Measurements from ENCODE around the gene WWTR1.

Gene WWTR1

DNA sequence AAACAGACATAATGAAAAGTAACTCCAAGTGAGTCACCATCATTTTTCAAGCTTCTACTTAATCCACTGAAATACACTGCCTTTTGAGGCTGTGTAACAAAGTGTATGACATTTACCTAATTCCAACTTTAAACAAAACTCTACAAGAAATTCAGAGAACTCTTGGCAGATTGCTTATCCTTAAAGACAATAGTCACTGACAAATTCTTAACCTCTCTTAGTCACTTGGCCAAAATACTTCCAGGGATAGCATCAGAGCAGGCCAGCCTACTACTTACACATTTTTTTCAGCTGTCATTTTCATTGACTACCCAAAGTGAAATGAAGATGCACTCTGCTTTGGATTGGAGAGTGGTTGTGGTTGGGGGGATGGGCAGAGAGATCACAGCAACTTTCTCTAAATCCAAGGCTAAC lies 3.6 kb downstream of the WWTR1 start:
- no peak for DNase-seq

DNA sequence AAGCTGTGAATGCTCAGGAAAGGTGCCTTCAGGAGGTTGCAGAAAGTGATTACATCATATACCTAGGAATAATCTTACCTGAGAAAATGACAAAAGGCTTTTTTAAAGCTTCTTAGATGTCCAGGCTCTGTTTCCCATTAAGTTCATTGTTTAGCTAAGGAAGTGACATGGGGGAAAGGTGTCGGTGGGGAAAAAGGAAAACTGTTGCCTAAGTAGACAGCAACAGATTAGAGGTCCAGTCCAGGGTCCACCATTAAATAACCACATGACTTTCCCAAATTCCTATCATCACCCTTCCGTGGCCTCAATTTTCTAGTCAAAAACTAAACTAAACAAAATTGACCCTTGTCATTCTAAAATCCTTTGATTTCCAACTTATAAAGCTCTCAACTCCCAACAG lies 4.3 kb downstream of the WWTR1 start:
- DNase-seq: no peak

DNA sequence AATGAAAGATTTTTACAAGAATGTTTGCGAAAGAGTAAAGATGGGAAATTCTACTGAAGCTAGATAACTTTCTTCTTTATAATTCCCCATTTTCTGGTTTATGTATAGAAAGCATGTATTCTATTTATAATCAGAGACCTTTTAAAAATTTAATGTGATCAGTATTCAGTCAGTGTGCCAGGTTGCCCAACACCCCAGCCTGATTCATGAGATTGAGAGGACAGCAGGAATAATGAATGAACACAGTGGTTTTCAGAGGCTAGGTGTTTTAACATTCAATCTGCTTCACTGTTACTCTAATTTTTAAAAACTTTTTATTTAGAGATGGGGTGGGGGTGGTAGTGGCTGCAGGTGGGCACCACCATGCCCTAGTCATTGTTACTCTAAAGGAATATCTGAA lies 4.7 kb downstream of the WWTR1 start:
- no peak for DNase-seq

DNA sequence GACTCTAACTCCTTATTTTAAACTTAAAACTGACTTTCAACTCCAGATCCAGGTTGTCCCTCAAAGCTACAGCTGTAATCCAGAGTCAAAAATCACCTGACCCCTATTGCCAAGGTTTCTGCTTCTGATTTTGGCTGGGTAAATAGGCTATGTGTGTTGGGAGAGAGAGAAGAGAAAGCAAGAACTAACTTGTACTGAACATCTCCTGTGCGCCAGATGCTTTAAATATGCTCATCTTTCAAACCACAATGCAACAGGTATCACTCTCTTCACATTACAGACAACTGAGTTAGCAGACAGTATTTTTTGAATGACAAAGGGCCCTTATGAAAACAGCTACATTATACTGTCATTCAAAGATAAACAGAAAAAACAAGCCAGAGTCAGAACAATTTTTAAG lies 7.0 kb downstream of the WWTR1 start:
- DNase-seq: no peak

DNA sequence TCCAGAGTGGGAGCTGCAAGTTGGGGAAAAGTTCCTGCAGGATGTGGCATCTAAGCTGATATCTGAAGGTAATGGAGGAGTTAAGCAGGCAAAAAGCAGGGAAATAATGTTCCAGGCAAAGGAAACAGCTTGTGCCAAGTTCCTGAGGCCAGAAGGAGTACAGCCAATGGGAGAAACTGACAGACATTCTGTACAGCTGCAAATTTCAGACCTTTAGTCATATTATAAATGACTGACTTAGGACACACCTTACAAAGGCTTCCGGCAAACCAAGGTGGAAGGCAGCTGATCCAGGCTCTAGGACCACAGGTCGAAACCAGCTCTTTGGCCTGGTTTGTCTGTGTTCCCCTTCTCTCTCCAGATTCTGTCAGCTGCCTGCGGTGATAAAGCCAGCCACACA lies 9.3 kb downstream of the WWTR1 start:
- no peak for DNase-seq

DNA sequence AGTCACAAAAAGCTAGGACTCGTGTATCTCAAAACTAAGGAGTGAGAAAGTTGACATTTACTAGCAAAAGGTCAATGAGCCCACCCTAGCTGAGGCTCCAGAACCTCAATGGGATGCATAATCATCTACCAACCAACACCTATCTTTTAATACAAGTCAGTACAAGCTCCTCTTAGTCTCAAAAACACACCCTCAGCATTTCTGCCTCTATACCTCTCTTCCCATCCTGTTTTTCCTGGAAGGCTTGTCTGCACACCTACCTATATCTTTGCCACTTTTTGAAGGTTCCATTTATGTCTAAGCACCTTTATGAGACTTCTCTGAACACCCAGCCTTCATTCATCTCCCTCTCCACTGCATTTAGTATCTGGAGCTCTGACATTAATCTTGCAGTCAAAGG lies 10.0 kb downstream of the WWTR1 start:
- no peak for DNase-seq

DNA sequence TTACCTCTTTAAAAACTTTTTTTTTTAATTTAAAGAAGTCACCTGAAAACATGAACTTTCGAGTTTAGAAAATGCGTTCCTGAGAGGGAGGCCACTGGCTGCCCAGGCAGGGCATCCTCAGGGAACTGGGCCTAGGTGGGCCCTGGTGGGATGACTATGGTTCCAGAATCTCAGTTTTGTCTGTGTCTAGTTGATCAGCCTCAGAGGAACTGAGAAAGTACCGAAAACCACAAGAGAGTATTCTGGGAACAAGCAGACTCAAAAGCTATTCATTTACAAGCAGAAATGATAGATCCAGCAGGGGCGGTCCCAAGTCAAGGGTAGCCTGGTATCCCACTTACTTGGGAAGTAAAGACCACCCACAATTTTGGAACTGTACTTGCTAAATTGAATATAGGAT lies 10.5 kb downstream of the WWTR1 start:
- no peak for DNase-seq

DNA sequence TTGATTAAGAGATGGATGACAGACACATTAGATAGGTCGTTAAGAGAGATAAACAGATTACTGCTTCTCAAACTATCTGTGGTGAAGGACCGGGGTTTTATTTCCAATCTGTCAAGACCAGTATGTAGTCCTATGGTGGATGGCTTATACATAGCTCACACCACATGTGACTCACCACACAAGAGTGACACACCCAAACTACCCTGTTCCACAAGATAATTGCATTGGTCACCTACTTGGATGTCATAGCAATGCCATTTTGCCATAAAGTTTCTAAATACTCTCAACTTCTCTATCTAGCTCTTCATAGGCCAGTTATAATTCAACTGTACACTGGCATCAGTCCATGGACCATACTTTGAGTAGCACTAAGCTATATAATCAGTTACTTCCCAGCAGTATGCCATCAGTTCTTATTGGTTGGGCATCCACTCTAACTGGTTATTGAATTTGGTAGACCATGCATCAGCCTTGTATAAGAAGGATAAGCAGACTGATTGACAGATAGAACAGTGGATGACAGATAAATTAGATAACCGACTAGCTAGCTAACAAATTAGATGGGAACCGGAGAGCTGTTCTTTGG lies 11.6 kb downstream of the WWTR1 start:
- DNase-seq: no peak

DNA sequence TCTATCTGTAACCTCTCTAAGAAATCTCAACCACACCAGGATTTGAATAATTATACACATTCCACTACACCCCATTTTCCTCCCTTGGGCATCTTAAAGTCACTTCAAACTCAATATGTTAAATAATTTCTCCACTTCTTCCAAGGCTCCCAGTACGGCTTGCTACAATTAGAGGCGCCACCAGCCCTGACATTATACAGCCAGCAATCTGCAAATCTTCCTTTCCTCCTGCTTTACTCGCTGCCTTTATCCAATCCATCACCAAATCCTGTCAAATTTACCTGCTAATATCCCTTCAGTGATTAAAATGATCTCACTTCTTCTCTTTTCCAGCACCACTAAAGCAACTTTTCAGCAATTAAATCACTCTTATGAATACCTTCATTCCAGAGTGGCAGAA lies 13.9 kb downstream of the WWTR1 start:
- no peak for DNase-seq

DNA sequence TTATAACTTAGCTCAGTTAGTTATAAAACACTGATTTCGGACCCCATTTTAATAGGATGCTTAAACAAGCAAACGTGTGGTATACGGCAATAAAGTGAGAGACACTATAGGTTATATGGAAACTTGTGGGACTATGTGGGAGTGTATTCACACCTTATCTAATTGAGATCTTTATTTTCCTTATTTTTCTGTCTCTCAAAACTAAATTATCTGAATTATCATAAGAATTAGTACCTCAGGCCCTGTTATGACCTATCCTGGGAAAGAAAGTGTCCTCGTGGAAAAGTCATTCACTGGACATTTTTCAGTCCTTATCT lies 14.4 kb downstream of the WWTR1 start:
- DNase-seq: no peak

DNA sequence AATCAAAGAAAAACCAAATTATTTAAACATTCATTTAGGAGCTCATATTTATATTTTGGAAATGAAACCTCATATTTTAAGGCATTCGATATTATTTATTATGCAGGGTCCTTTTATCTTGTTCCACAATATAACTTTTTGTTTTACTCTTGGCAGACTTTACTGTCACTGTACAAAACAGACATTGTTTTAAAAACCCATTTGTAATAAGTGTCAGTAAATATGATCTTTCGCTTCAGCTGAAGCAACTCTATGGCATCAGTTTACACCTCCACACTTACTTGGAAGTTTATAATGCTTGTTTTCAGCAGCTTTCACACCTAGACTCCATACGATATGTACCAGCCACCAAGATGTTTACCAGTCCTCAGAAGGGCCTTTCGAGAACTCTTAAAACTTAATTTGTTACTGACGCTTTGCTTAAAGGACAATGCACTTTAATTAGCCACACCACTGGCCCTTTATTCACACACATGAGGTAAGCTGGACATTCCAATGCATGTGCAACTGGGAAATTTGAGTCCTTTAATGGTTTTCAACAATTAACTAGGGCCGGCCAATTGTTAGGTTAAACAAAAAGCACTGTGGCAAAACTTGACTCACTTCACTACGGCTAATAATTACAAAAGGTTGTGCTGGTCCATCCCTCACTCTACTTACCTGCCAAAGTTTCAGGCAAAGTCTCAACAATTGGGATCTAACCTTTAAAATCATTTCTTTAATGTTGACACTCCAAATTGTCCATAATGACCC lies 16.7 kb downstream of the WWTR1 start:
- no peak for DNase-seq

DNA sequence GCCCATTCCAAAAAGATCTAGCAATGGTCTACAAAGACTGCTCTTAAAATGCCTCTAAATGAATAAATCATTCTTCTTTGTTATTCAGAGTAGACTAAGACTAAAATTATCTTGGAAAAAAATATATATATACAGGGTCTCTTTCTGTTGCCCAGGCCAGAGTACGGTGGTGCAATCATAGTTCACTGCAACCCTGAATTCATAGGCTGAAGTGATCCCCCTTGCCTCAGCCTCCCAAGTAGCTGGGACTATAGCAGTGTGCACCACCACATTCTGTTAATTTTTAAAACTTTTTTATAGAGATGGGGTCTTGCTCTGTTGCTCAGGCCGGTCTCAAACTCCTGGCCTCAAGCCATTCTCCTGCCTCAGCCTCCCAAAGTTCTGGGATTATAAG lies 18.7 kb downstream of the WWTR1 start:
- no peak for DNase-seq

DNA sequence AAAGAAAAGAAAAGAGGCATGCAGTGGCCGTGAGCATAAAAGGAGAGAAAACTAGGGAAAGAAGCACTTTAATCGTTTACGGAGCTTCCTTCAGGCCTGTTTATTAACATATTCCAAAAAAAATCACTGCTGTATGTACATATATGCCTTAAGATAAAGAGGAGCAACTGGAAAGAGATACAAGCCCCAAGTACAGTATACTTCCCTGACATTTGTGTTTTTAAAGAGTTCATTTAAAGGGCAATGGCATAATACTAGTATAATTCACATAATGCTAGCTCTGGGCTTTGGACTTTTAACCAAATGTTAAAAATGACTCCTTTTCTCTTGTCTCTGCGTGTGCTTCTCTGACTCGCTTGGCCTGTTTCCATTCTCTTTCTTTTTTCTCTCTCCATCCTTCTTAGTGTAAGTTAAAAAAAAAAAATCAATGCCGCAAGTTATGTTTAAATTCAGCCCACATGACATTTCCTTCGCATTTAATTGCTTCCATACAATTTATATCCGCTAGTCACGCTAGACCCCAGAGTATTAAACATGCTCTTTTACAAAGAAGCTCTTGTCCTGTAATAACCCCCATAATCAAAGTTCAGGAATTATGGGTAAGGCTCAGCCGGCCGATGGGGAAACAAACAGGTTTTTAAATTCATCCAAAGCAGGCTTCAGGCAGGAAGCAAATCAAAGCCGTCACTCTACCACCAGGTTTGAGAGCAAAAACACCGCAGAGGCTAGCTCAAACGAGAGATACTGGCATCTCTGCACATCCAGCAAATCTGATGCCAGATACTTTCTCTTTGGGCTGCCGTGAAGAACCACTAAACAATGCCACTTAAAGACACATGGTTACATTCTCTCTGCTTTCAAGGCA lies 19.4 kb downstream of the WWTR1 start:
- DNase-seq: no peak

DNA sequence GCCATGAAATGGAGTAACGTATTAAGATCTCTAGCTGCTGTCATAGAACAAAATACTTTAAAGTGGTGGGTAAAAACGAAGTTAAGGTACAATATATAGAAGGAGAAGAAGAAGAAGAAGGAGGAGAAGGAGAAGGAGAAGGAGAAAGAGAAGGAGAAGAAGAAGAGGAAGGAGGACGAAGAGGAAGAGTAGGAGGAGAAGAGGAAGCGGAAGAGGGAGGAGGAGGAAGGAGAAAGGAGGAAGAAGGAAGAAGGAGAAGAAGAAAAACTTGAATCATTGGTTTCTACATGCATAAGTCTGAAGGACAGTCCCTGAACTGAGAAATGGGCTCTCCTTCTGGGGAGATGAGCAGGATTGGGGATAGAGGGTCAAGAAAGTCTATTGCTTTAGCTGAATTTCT lies 22.4 kb downstream of the WWTR1 start:
- DNase-seq: no peak

DNA sequence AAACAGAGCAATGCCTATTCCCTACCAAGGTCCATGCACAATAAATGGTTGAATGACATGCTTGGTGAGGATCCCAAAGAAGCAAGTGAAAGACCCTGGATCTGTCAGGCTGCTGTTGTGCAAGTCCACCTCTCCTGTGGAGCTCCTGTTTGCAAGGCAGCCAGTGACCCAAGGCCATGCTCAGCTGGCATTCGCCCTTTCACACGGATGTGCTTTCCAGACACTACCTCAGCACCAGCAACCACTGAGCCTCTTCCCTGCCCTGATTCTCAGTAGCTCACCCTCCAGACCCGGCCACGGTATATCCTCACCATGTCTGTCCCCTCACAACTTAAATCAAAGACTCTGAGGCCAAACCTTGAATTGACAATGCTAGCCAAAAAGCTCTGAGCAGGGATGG lies 23.3 kb downstream of the WWTR1 start:
- DNase-seq: no peak

DNA sequence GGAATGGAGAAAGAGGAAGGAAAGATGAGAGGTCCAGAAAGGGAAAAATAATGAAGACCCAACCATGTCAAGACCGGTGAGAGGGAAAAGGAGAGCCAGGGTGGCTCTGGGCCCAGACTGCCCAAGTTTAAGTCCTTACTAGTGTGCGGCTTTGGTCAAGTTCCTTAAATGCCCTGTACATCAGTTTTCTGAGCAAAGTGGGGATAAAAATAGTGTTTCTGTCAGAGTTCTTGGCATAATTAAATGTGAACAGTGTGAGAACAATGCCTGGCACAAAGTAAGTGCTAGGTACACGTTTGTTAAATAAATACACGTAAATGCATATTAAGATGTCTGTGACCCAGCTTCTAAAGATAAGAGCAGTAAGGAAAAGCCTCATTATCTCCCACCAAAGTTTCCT lies 23.8 kb downstream of the WWTR1 start:
- DNase-seq: no peak

DNA sequence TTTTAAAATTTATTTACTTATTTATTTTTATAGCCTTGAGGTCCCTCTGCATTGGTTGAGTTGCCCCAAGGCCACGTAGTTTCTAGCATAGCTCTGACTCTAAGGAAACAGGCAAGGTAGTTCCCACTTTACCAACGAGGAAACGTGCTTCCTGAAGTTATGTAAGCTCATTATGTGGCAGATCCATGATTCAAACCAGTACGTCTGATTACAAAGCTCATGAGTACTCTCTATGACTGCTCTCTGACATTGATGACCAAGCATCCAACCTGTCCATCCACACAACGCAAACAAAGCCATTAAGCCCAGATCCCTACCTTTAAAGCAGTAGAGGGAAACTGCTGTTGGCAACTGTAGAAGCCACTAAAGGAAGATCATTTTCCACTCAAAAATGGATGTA lies 25.6 kb downstream of the WWTR1 start:
- DNase-seq: no peak

DNA sequence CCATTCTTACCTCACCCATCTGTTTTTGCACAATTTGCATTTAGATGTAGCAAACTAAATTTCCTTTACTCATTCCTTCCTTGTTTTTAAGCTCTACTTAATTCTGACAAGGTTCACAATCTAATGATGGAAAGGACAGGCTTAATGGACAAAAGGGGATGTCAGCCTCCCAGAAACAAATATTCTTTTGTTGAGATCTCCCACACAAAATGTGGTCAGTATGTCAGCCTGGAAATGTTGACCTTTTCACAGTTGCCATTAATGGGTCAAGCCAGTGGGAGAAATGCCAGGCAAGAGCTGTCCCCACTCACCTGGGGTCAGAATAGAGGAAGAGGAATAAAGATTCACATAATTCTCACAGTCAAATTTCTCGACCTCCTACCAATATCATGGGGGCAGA lies 27.0 kb downstream of the WWTR1 start:
- no peak for DNase-seq

DNA sequence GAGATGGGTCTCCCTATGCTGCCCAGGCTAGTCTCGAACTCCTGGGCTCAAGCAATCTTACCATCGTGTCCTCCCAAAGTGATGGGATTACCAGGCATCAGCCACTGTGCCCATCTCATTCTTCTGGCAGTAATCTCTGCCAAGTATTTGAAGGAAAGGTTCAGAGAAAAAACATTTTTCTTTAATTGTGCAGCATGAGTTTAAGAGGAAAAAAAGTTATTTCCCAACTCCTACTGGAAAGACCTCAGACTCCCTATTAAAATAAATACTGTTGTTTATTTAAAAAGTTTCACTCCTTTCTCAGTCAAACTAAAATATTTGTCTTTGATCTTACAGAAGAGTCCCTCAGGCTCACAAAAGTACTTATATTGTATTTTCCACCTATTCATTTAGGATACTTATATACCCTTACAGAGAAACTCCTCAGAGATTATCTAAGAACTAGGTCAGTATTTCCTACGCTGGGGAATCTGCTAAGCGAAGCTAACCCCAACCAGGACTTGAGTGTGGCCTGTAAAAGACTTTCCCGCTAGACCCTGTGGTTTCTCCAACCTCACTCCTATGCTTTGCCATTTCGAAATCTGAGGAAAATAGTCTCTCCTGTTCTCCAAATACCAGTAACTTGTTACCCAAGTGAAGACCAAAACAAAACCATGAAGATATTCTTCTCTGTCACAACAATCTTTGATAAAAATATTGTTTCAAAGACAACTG lies 28.7 kb downstream of the WWTR1 start:
- no peak for DNase-seq

DNA sequence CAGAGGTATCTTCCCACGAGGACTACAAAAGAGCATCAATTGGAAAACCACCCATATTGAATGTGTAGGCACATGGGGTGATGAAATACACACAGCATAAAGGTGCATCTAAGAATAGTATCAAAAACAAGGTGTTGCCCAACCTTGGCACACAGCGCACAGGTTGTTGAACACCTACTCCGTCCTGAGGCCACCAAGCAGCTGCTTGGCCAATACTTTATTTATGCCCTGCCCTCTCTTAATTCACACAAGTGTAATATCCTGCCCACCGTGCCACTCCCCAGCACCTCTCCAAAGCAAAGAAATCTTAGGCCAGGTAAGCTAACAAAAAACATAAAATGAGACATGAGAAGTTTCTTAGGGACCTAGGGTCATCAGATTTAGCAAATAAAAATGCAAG lies 31.2 kb downstream of the WWTR1 start:
- DNase-seq: no peak

DNA sequence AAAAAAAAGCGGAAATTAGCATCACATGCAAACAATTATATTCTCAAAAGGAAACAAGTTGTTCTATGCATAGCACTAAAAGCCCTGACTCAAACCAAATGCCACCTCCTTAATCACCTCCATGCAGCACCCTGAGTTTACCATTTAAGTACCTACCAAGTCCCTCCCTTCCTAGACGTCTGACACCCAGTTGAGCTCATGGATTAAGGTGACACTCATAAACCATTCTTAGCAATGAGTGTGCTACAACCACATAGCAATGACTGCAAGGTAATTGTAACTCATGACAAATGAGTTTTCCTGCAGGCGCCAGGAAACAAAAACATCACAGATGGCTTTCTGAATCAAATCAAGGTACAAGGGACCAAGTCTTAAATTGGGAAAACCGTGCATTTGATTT lies 32.0 kb downstream of the WWTR1 start:
- DNase-seq: no peak

DNA sequence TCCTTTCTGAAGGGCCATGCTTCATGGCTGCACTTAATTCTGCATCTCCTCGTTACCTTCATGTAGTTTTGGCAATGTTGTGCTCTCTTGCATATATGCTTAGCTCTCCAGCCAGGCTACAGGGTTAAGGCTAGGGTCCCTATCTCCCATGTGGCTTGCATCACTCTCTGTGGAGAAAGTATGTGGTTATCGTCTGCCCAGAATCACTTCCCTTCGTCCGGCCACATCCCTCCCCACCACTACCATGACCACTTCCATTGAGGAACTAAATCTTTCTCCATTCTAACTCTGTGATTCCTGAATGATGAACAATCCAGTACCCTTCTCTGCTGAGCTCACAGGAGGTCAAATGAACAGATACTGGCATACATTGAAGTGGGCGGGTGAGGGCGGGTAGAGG lies 34.0 kb downstream of the WWTR1 start:
- no peak for DNase-seq

DNA sequence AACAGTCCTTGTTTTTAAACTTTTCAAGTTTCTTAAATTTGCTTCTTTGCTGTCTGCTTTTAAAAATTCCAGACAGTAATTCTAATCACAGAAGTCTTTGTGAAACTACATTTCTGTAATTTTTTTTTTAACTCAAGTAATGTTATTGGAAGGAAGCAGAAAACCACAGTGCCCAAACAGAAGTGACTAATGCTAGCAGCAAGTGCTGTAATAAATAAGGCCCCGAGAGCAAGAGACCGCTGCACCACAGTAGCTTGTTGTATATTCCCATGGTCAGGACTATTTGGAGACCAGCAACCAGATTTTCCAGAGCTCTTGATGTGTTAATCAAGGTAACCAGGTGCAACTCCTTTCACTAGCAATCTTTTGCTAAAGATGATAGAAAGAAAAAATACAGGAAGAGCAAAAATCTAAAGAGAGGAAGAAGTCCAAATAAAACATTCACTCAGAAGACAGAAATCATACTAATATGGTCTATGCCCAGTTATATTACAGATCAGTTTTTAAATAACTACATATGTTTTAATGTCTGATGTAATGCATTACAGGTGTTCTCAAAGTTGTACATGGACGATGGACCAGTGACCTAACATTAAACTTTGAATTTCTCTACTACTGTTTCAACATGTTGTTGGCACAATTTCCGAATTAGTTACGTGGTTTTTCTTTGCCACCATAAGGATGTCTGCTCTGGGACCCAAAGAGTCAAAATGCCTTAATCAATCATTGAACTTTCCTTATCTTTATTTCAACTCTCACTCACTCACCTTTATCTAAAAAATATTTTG lies 36.4 kb downstream of the WWTR1 start:
- no peak for DNase-seq
